HG03432 (cell line): ENCODE results near the gene PRCD.

Experiments
- ATAC-seq: cut with Tn5 transposase; IDR thresholded peaks from one replicate; pipeline ENCODE4 v1.9.1; 2021; ENCODE audit warnings: mild to moderate bottlenecking, moderate library complexity; ENCODE audit not compliant: unreplicated experiment

The PRCD gene

GRCh38 chr17:76588182-76588581 lies 48.3 kb downstream of the PRCD start:
- ATAC-seq: no peak

GRCh38 chr17:76593384-76593826 lies 53.6 kb downstream of the PRCD start:
- ATAC-seq: no peak

DNA sequence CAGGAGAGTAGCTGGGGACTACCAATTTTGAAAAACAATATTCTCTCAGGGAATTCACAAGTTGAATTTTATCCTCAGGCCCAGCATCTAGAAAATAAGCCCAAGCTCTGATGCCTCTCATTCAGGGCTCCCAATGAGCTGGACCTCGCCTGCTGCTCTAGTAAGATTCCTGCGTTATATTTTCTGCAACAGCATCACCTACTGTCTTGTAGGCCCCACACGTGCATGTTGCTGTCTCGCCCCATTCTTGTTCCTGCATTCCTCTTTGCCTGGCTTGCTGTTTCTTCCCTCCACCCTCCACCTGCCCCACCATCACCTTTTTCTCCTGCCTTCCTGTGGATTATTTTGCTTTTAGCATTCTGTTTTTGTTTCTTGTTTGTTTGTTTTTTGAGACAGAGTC lies 54.1 kb downstream of the PRCD start:
- ATAC-seq: no peak

DNA sequence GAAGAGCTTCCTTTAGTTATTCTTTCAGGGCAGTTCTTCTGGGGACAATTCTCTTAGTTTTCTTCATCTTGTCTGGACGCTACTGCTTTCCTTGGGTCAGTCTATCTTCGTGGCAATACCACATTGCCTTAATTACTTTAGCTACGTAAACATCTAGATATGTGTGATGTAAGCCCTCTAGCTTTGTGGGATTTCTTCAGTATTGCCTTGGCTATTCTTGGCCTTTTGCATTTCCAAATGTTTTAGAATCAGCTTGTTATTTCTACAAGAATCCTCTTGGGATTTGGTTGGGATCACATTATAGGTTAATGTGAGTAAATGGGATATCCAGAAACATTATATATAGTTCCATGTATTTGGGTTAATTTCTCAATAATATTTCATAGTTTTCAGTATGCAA lies 54.8 kb downstream of the PRCD start:
- no peak for ATAC-seq
